LoVo (cell line): ENCODE measurements around the gene SCO2.
A peak's percentile ranks its signal among the peaks of the same experiment; 100 is the strongest.

ENCODE experiments used
- DNase-seq: peaks from one replicate; pipeline ENCODE4 v3.0.0-alpha.2; 2016; ENCODE audit warnings: low spot score

Gene SCO2

DNA sequence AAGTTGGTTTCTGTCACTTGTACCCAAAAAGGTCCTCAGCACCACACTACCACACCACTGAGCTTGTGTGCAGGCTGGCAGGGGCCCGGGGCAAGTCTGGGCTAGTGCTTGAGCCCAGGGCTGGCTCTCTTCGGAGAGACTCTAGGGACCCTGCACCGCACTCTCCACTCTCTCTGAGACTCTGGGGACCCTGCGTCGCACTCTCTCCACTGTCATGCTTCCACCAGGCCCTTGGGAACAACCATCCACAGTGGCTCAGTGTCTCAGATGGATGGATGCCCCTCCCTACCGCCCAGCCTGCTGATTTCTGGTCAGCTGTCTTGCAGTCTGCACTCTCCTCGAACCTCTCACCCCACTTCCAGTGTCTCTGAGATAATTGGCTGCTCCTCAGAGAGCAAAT, 48.5 kb downstream of the SCO2 start:
- DNase-seq, result no peak

DNA sequence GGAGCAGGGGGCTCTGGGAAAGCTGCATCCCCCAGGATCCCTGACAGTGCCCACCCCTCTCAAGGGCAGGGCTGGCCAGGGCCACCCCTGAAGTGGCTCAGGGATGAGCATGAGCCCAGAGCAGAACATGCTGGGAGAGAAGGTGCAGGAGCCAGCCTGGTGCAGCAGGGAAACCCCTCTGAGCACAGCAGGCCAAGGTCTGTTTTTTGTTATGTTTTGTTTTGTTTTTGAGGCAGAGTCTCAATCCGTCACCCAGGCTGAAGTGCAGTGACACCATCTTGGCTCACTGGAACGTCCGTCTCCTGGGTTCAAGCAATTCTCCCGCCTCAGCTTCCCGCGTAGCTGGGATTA, 49.8 kb downstream of the SCO2 start:
- DNase-seq, result no peak

DNA sequence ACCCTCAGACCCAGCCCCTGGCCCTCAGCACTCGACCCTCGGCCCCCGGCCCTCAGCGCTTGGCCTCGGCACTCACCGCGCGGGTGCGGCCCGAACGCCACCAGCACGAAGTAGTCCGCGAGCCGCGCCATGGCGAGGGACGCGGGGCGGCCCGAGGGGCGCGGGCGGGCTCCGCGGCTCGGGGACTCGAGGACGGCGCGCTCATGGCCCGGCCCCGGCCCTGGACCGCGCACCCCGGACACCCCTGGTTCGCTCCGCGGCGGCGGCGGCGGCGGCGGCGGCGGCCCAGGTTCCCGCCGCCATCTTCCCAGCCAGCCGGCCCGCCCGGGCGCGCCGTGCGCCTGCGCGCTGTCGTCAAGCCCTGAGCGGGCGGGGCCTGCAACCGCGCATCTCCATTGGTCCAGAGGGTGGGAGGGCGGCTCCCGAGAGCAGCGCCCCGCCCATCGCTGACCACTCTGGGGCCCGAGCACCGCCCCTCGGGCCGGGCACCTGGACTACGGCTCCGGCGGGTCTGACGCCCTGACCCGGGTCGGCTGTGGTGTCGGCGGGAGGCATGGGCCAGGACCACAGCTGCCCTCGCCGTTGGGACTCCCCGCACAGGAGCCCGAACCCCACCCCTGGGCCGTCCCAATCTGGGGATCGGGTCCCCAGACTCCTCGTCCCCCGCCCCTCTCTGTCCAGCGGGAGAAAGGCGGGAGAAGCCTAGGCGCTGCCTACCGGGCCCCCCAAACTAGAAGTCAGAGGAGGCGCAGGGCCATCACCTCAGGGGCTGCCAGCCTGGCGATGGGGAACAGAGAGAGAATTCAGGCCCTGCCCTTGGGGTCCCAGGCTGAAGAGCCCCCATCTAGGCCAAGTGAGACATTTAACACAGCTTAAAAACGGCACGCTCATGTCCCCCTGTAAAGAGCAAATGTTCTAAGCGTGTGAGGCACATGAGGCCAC, 50.4 kb downstream of the SCO2 start, which contains the start of gene SBF1:
TSS of gene SBF1 (minus strand) at position 326 of the 942 bp plus-strand sequence. CDS start at position 131, 195 bp downstream.
- peak; percentile 92 for DNase-seq

DNA sequence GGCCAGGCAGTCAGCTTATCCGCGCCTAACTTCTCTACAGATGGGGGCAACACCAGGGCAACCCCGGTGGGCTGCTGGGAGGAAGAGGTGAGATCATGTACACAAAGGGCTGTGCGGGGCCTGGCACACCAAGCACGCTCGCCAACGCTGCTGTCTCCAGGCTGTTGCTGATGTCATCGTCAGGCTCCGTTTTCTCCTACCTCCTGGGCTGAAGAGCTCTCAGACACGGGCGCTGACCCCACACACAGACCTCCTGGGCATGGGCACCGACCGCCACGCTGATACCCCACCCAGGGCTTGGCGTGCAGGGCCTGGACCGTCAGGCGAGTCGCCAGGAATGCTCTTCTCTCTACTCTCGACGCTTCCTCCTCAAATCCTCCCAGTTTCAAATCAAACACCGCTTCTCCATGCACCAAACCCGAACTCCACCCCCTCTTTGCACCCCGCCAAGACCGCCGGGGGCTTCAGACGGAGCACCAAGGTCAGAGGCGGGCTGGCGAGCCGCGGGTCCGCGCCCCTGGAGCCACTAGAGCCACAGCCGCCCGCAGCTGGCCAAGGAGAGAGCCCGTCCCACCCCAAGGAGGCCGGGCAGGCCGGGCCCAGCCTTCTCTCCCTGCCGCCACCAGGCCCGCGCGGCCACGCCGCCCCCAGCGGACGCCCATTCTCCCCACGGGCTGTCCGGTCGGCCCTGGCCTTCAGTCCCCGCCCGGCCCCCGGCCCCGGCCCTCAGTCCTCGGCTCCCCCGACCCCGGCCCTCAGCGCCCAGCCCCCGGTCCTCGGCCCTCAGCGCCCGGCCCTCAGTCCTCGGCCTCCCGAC, 51.3 kb downstream of the SCO2 start:
- DNase-seq, result no peak
